Measurements from ENCODE around the gene THUMPD3. TPM values are rescaled to one million over a fixed set of nuclear protein-coding genes. Genes with fewer than 3 reads are reported as not detected.

Gene THUMPD3
- total RNA-seq, 1 experiment from 2014 or later, result 46.3 TPM

DNA sequence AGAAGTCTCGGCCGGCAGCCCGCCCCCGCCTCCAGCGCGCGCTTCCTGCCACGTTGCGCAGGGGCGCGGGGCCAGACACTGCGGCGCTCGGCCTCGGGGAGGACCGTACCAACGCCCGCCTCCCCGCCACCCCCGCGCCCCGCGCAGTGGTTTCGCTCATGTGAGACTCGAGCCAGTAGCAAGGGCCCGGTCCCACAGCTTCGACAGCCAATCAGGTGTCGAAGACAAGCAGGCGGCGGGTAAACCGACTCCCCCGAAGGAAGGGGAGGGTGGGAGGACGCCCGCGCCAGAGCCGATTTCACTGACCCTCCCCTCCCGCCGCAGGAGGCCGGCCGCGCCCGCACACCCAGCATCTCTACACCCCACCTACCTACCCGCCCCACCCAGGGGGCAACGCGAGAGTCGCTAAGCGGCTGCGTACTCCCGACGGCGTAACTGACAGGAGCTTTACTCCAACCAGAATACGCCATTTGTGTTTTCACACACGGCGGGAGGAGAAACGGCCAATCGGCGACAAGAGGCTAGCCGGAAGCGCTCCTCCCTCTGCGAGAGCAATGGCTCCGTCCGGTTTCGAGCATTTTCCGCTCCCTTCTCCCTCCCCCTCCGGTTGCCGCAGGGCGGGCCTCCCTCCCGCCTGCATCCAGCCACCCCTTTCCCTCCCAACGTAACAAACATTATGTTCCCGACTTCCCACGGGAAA is 33.9 kb downstream of the THUMPD3 start:
- peak; percentile 99 for DNase-seq (ENCODE audit: low read depth)

DNA sequence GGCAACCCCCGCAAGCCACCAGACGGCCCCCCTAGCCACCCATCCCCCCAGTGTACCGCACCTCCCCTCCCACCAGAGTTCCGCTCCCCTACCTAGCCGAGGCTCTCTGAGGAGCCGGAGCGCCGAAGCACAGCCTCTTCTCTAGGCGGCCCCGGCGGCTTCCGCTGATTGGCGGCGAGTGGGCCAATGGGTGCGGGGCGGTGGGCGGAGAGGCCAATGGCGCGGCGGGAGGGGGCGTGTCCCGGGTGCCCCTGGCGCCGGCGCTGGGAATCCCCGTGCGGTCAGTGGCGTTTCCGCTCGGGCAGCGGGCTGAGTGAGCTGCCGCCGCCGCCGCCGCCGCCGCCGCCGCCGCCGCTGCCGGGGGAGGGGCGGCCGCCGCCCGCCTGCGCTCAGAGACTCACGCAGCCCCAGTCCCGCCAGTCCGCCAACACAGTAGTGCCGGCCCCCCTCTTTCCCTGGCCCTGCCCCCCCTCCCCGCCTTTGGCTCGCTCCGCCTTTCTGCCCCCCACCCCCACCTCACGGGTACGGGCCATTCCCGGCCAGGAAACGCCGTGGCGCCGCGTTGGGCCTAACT is 34.6 kb downstream of the THUMPD3 start, which contains the start of gene SETD5:
Gene SETD5 (plus strand): TSS at position 284 of the 574 bp plus-strand sequence. CDS start 31,324 bp downstream, outside the sequence.
- DNase-seq (ENCODE audit: low read depth), result peak; percentile 89

DNA sequence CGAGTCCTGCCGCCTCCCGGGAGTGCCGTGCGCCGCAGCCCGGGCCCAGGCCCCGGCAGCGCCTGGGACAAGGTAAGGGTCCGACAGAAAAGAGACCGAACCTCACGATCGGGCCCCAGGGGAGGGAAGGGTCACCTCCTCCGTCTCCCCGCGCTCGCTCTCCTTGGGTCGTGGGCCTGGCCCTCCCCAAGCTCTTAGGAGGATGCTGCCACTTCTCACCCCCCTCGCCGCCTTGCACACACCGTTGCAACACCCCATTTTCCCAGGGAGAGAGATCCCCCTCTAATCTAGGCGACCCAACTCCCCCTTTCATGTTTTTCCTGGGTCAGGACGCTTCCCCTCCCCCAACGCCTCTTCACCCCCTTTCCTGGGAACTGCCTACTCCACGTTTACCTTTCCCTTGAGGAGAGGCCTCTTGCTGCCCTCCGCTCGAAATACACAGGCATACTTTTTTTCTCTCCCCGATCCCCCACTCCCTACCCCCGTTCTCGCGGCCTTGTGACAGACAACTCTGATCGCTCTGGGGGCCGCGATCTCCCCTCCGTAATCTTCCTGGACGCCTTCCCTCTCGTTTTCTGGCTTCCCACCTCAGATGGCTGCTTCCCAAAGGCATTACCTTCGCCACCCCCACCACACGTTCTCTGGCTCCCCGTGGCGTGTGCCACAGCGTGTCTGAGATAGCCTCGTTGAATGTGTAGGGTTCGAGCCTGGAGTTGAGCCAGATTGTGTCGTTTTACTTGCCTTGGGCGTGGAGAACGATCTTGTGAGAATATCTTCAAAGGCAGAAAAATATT is 35.2 kb downstream of the THUMPD3 start:
- peak; percentile 36 for DNase-seq (ENCODE audit: low read depth)

DNA sequence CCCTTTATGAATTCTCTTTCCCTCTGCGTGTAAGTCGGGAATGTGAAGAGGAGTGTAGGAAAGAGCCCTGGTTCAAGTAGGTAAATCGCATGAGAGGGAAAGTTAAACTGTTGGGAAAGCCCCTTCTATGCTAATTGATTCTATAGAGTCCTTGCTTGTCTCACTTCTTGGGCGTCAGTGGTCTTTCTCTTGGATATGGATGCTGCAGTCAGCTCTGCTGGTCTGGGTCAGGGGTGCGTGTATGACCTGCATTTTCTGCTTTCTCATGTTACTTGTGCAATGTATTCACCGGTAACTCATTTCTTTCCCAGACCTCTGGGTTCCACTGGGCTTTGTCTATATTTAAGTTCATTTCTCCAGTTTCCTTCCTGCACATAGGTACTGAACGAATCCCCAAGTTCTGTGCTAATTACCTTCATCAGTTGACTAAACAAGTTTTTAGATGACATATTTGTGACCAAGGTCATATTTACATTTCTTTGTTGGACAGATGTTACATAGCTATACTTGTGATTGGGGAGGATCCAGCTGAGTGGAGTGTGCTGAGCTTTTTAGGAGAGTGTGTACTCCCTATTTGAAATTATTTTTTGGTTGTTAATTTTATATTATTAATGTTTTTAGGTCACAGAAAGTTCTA is 36.0 kb downstream of the THUMPD3 start:
- DNase-seq (ENCODE audit: low read depth), result peak; percentile 38

DNA sequence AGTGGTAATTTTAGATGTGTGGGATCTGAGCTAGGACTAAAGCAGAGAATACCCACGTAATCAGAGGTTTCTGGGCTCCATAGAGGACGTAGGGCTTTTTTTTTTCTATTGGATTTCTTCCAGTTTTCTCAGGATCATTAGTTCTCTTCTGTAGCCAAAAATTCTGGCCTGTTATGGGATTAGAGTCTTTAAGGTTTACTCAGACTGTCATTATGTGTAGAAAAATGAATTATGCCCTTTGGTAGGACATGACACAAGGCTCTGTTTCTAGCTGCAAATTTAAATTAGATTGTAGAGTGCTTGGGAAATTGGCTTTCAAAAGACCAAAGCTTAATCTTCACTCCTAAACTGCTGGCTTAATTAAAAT is 36.5 kb downstream of the THUMPD3 start:
- DNase-seq (ENCODE audit: low read depth), result no peak

DNA sequence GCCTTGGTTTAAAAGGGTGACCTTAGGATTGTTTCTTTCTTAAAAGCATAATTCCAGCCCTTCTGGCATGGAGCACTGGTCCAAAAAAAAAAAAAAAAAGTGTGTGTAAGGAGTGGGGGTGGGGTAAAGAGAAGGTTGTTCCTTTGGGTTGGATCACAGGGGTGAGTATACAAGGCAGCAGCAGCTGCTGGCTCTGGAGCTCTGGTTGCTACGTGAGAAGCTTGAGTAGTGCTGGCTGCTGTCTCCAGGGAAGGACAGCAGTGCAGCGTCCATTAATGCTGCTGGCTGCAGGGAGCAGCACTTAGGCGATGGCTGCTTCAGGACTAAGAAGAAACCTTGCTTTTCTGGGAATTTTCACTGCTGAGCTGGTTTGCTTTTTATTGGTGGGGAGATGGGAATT is 36.9 kb downstream of the THUMPD3 start:
- DNase-seq (ENCODE audit: low read depth), result peak; percentile 88

DNA sequence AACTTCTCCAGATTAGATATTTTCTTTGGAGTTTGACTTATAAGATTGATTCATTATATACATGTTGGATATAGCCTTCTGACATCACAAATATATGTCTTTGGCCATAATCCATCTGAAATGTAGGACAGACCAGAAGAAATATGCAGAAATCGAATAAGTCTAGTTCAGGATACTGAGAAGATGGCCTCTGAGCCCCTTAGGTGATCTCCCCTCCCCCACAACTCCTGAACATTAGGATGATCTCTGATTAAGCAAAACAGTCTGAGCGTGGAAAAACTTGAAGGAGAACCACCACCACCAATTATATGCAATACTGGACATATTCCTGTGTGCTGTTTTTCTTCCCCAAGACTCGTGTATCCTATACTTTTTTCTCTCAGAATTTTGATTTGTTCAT is 37.8 kb downstream of the THUMPD3 start:
- no peak for DNase-seq (ENCODE audit: low read depth)

DNA sequence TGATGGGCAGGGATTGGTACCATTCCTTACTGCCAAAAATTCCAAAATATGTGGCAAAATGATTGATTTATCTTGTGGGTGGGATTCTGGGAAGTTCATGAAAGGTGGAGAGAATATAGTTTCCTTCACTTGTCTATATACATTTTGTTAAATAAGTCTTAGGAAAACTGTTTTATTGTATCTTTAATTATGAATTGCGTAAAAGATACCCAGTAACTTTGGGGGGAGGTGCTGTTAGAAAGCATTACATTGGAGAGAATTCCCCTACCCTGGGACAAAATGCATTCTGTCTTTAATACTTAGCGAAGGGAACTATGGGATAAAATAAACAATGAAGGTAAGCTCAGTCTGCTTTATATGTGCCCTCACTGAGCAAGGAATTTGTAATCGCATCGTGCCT is 39.1 kb downstream of the THUMPD3 start:
- no peak for DNase-seq (ENCODE audit: low read depth)

DNA sequence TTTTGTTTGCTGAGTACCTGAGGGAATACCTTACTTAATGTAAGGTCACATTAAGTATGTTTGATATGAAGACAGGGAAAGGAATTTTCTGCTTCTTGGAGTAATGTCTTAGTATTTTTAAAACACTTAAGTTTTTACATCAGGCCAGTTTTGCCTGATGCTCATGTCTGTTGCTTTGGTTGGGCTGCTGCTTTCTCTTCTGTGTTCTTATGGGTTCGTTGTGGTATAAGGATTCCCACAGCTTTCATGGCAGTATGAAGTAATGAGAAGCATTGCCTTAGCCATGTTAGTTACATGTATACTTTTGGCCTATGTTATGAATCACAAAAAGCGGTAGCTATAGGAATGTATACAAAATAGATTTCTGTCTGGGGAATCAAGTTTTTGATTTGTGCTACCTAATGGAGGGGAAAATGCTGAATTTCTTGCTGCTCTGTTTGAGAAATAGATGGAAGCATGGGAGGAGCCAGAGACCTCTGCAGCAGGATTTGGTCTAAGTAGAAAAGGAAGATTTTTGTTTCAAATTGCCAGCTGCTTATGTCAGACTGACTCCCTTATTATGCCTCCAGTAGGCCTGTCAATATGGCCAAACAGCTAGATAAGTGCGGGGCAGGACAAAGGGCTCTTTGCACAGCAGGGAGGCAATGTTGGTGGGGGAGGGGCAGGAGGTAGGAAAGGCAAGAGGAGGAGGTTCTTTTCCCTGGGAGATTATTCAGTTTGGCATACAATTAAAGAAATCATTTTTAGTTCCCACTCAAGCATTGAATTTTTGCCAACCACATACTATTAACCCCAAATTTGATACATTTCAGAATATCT is 39.8 kb downstream of the THUMPD3 start:
- DNase-seq (ENCODE audit: low read depth), result peak; percentile 16

DNA sequence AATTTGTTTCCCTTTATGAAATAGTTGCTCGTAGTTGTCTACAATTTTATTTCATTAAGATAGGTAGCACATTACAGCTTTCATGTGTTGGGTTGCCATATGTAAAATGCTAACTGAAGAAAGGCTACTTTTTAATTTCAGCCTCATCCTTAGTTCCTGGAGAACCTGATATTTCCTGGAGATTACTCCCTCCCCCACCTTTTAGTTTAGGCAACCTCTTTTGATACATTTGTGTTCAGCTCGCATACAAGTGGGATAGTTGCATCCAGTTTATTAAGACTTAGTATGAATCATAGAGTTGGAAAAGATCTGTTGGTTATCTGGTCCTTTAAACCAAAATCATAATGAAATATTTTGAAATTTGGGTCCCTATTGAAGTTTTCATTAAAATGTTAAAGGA is 40.6 kb downstream of the THUMPD3 start:
- DNase-seq (ENCODE audit: low read depth), result no peak

DNA sequence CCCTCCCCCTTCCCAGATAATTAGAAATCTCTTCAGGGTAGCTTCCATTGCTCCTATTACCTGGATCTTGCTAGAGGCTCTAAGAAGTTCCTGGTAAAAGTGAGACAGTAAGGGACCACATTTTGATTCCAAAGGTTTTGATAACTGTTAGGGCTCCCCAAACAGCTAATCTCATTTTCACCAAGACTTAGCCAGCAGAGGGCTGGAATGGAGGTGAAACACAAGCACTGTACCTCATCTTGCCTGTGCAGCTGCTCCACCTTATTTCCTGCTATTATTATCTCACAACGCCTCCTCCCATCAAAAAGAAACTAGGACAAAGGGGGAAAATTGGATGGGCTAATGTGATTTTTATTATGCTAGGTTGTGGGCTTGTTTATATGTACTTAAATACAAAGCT is 41.8 kb downstream of the THUMPD3 start:
- no peak for DNase-seq (ENCODE audit: low read depth)

DNA sequence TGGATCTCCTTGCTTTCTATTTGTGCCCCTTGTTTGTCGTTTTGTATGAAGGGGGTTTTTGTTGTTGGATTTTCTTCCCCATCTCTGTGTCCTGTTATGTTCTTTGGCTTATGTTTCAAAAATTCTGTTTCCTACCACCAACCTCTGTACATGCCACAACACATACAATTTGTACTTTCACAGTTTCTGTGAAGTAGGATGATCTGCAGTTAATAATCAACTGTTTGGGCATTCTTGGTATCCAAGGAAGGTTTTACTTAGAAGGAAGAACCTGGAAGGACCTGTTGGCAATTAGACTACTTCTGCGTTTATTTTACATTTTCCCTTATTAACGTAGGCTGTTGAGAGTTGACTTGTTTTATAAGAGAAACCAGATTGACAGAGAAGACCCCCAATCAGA is 42.9 kb downstream of the THUMPD3 start:
- DNase-seq (ENCODE audit: low read depth), result no peak

DNA sequence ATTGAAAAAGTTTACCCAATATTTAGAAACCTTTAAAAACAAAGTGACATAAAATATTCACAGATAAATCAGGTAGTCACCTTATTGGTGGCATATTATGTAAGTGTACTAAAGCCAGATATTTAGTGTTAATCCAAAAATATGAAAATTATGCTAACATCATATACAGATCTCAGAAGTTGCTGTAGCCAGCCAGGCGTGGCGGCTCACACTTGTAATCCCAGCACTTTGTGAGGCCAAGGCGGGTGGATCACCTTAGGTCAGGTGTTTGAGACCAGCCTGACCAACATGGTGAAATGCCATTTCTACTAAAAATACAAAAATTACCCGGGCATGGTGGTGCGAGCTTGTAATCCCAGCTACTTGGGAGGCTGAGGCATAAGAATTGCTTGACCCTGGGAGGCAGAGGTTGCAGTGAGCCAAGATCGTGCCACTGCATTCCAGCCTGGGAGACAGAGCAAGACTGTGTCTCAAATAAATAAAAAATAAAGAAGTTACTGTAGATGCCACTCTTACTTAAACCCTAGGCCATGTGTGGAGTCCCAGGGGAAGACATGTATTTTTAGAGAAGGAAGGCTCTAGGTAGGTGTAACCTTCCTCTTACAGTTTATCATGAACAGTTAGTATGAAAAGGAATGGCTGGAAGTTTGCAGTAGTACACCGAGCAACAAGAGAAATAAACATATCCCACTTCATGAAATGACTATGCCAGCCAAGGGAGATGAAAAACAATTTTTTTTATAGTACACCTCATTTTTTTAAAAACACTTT is 44.2 kb downstream of the THUMPD3 start:
- DNase-seq (ENCODE audit: low read depth), result no peak

DNA sequence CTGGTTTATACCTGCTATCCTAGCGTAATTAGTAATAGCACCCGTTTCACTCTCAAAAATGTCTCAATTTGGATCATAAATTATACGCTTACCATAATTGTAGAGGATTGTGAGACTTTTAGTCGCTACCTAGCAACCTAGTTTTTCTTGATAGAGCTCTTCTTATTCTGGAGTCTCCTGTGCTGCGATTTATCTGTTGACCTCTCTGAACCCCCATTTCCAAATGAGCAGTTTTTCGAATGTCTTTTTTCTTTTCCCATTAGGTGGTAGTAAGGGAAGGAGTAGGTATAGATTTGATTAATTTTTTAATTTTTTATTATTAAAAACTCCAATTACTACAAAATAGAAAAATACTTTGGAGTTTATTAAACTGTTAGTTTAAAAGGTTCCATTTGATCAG is 45.2 kb downstream of the THUMPD3 start:
- DNase-seq (ENCODE audit: low read depth), result no peak

DNA sequence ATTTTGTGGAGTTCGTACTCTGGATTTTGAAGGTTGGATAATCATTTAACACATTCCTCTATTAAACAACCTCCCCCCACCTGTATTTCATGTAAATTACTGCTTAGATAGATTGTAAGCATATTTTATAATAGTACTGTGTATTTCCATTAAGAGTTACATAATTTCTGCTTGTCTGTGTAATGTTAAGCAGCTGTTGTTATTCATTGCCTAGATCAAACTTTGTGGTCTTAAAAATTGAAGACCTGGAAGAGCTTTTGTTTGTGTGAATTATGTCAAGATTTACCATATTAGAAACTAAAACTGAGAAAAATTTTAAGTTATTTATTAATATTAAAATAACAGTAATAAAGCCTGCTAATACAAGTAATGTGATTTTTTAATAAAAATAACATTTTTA is 45.7 kb downstream of the THUMPD3 start:
- no peak for DNase-seq (ENCODE audit: low read depth)

DNA sequence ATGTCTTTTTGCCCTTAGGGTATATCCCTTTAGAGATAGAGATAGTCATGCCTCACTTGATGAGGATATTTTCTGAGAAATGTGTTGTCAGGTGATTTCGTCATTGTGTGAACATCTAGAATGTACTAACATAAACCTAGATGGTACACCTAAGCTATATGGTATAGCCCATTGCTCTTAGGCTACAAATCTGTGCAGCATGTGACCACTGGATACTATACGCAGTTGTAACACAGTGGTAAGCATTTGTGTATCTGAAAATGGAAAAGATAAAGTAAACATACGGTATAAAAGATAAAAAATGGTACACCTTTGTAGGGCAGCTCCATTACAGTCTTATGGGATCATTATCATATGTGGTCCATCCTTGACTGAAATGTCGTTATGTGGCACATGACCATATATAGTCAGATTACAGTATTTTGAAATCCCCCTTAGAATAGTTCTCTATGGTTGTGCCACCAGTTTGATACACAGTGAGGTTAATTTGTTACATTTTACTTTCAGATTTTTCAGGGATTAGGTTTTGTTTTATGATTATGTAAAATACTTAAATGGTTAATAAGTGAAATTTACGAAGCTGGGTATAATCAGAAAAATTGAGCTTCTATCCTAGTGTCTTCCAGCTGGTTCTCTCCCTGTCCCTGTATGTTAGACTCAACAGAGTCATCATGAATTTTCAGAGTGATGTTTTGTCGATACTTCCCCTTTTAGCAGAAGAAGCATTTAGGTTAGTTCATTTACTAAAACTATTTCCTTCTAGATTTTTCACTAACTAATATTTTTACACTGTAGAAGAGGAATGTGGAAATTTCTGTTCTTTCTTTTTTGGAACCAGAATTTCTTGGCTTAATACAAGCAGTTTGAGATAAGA is 47.4 kb downstream of the THUMPD3 start:
- DNase-seq (ENCODE audit: low read depth), result no peak

DNA sequence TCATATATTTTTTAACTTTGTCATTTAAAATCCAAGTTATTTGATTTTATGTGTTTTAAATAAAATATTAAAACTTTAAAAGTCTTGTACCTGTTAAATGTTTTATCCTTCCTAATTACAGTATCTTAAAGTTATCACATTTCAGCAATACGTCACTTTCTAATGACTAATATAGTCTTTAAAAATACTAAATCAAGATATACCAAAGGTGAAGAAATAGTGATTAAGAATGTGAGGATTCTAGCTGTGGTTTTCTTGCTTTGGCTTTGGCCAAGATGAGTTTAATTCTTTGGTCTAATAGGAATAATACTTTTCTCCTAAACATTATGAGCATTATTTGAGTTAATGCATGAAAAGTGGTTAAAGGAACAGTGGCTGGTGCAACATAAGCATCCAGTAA is 48.4 kb downstream of the THUMPD3 start:
- no peak for DNase-seq (ENCODE audit: low read depth)

DNA sequence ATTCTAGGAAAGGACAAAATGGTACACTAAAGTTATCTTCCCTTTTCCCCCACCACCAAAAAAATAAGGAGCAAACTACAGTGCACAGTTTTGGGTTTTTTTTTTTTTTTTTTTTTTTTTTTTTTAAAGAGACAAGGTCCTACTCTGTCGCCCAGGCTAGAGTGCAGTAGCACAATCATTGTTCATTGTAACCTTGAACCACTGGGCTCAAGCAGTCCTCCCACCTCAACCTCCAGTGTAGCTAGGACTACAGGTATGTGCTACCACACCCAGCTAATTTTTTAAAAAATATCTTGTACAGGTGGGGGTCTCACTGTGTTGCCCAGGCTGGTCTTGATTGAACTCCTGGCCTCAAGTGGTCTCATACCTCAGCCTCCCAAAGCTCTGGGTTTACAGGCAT is 49.4 kb downstream of the THUMPD3 start:
- DNase-seq (ENCODE audit: low read depth), result no peak

DNA sequence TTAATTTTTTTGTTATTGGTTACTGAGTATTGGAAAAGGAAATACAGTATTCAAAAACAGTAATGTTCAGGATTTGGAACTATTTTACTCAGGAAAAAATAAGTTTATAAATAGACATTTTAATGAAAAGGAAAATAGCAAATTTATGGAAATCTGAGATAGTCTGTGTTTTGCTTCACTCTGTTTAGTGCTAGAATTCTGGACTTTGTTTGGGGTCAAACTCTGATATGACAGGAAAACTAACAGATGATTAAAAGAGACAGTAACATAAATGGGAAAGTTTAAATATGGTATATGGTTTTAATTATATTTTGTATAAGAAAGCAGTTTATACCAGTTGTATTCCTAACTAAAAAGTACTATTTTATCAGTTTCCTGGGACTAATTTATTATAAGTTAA is 52.0 kb downstream of the THUMPD3 start:
- no peak for DNase-seq (ENCODE audit: low read depth)
